Caco-2 (cell line): ENCODE measurements around the gene SPATA19. TPM values are rescaled to one million over a fixed set of nuclear protein-coding genes. Genes with fewer than 3 reads are reported as not detected.

Source experiments
- BruUV-seq: library from RNA; stranded (reverse); fragments of 400-500 nt; replicated peaks from 2 replicates; lab custom pipeline; 2021; lab: Mats Ljungman, UMichigan
- CTCF ChIA-PET: fragments of 300-600 bp; sonication (Branson Sonifier 250); formaldehyde crosslinking; loops from one replicate; lab custom pipeline; 2022; ENCODE audit warnings: antibody characterized with exemption; lab: Charles Lee
- POLR2A ChIA-PET: fragments of 300-600 bp; sonication (Branson Sonifier 250); formaldehyde crosslinking; loops from one replicate; lab custom pipeline; 2022; ENCODE audit warnings: antibody characterized with exemption; lab: Charles Lee
- DNase-seq, 2 experiments: peaks; one replicate each; pipeline versions ENCODE4 v3.0.0 to v3.0.0-alpha.2; 2020 to 2022
- H3K27me3 ChIP-seq: replicated peaks from 2 replicates; pipeline ENCODE4 v1.6.0; 2011; ENCODE audit warnings: low read length; ENCODE audit not compliant: control insufficient read depth, insufficient read depth
- H3K36me3 ChIP-seq: 2 replicates; pipeline ENCODE4 v1.5.1; 2011; ENCODE audit warnings: low read length; ENCODE audit not compliant: control insufficient read depth, insufficient read depth
- H3K4me1 ChIP-seq: fragments of 250-450 bp; sonication (Bioruptor Pico); 2 replicates; pipeline ENCODE4 v1.5.1; 2020; ENCODE audit warnings: mild to moderate bottlenecking
- H3K4me3 ChIP-seq: 2 replicates; pipeline ENCODE4 v1.5.1; 2011; ENCODE audit warnings: low read depth, mild to moderate bottlenecking, control low read depth, low read length
- H3K9me3 ChIP-seq: fragments of 250-450 bp; sonication (Bioruptor Pico); 2 replicates; pipeline ENCODE4 v1.5.1; 2020; ENCODE audit warnings: mild to moderate bottlenecking, moderate library complexity
- H3K27ac Mint-ChIP-seq: one replicate; pipeline ENCODE4 v1.8.0; 2022; ENCODE audit warnings: mixed read lengths; ENCODE audit not compliant: unreplicated experiment
- H3K27me3 Mint-ChIP-seq: one replicate; pipeline ENCODE4 v1.8.0; 2022; ENCODE audit warnings: mixed read lengths; ENCODE audit not compliant: insufficient read depth, unreplicated experiment
- H3K36me3 Mint-ChIP-seq: one replicate; pipeline ENCODE4 v1.8.0; 2022; ENCODE audit warnings: mild to moderate bottlenecking, mixed read lengths; ENCODE audit not compliant: insufficient read depth, unreplicated experiment
- H3K4me1 Mint-ChIP-seq: one replicate; pipeline ENCODE4 v1.8.0; 2022; ENCODE audit warnings: low read depth, mixed read lengths; ENCODE audit not compliant: unreplicated experiment
- H3K4me3 Mint-ChIP-seq: one replicate; pipeline ENCODE4 v1.8.0; 2022; ENCODE audit warnings: mild to moderate bottlenecking, moderate library complexity, mixed read lengths; ENCODE audit not compliant: unreplicated experiment
- H3K9me3 Mint-ChIP-seq: one replicate; pipeline ENCODE4 v1.8.0; 2022; ENCODE audit warnings: mixed read lengths; ENCODE audit not compliant: unreplicated experiment
- CTCF ChIP-seq, 2 experiments: fragments of 200-600 bp in 1 of 2; IDR thresholded peaks; 1 replicate in 1 of 2; 2 replicates in 1 of 2; pipeline versions ENCODE4 v1.5.1 to v1.8.0; 2011 to 2022; ENCODE audit warnings: antibody characterized with exemption in 1 of 2, control low read depth in 1 of 2, inconsistent platforms in 1 of 2, low read depth in 1 of 2, low read length in 1 of 2, mild to moderate bottlenecking in 1 of 2, moderate library complexity in 1 of 2; ENCODE audit not compliant: insufficient read depth in 1 of 2, severe bottlenecking in 1 of 2, unreplicated experiment in 1 of 2
- intact Hi-C: fragments of 100-400 bp; cut with micrococcal nuclease; formaldehyde crosslinking; loops from one replicate; pipeline ENCODE4 v1.10.0; 2022; ENCODE audit not compliant: unreplicated experiment
- total RNA-seq: library from RNA; stranded (reverse); gene quantifications from 2 replicates; pipeline ENCODE4 v1.2.3, GENCODE V29; 2022

Gene SPATA19
- total RNA-seq, 1 experiment from 2014 or later: not detected

GRCh38 chr11:133872160-133872559 lies 26.8 kb upstream of the SPATA19 start:
- H3K9me3 ChIP-seq: no peaks in the 10 kb centered on the region
- no peaks in the 10 kb centered on the region for H3K4me1 Mint-ChIP-seq
- H3K4me1 ChIP-seq: no peaks in the 10 kb centered on the region
- no peak overlapping the region for H3K4me3 Mint-ChIP-seq
- no peak overlapping the region for H3K27ac Mint-ChIP-seq
- intact Hi-C loops: no loop called here
- H3K4me3 ChIP-seq: no peak overlapping the region
- no peaks in the 10 kb centered on the region for H3K9me3 Mint-ChIP-seq
- no peaks in the 10 kb centered on the region for H3K27me3 ChIP-seq
- no peaks in the 10 kb centered on the region for H3K36me3 ChIP-seq
- DNase-seq: no peak
- no peaks in the 10 kb centered on the region for H3K27me3 Mint-ChIP-seq
- no peak for TF ChIP-seq CTCF (IDR thresholded peaks at IDR 0.05; ENCODE audit: insufficient read depth in 1 of 2, low read depth in 1 of 2, low read length in 1 of 2, severe bottlenecking in 1 of 2, unreplicated experiment in 1 of 2)
- BruUV-seq: no TSS peak
- no peaks in the 10 kb centered on the region for H3K36me3 Mint-ChIP-seq
- CTCF ChIA-PET: no interaction called here
- POLR2A ChIA-PET: no interaction called here

GRCh38 chr11:133867456-133867855 lies 22.1 kb upstream of the SPATA19 start:
- Histone ChIP-seq H3K27me3 (no peaks in the 10 kb centered on the region), H3K9me3 (no peaks in the 10 kb centered on the region), H3K4me1 (no peaks in the 10 kb centered on the region), H3K4me3 (no peak overlapping the region), H3K36me3 (no peaks in the 10 kb centered on the region)
- ChIA-PET CTCF (no interaction called here), POLR2A (no interaction called here)
- DNase-seq: no peak
- Mint-ChIP-seq H3K27ac (no peak overlapping the region), H3K4me3 (no peak overlapping the region), H3K4me1 (no peaks in the 10 kb centered on the region), H3K36me3 (no peaks in the 10 kb centered on the region), H3K27me3 (peaks cover 4% of the 10 kb centered on the region), H3K9me3 (no peaks in the 10 kb centered on the region)
- intact Hi-C loops: no loop called here
- BruUV-seq: no TSS peak
- no peak for TF ChIP-seq CTCF (IDR thresholded peaks at IDR 0.05; ENCODE audit: insufficient read depth in 1 of 2, low read depth in 1 of 2, low read length in 1 of 2, severe bottlenecking in 1 of 2, unreplicated experiment in 1 of 2)

- Mint-ChIP-seq H3K27ac (no peak overlapping the region), H3K36me3 (no peaks in the 10 kb centered on the region), H3K27me3 (peaks cover 4% of the 10 kb centered on the region), H3K4me3 (no peak overlapping the region), H3K9me3 (no peaks in the 10 kb centered on the region), H3K4me1 (no peaks in the 10 kb centered on the region)
- no peak for TF ChIP-seq CTCF (IDR thresholded peaks at IDR 0.05; ENCODE audit: insufficient read depth in 1 of 2, low read depth in 1 of 2, low read length in 1 of 2, severe bottlenecking in 1 of 2, unreplicated experiment in 1 of 2)
- H3K9me3 ChIP-seq: no peaks in the 10 kb centered on the region
- H3K27me3 ChIP-seq: no peaks in the 10 kb centered on the region
- no peaks in the 10 kb centered on the region for H3K4me1 ChIP-seq
- POLR2A ChIA-PET: no interaction called here
- BruUV-seq: no TSS peak
- no peak for DNase-seq
- intact Hi-C loops: no loop called here
- no peaks in the 10 kb centered on the region for H3K36me3 ChIP-seq
- H3K4me3 ChIP-seq: no peak overlapping the region
- CTCF ChIA-PET: no interaction called here
These were observed 20.2 kb upstream of the SPATA19 start for GRCh38 chr11:133865466-133865865.
